GM12872 (cell line): ENCODE measurements around the gene SLC32A1.

ENCODE experiments used
- TF ChIP-seq, protein P1 (sequence below): IDR thresholded peaks from 3 replicates; pipeline ENCODE4 v1.5.1; 2011; ENCODE audit warnings: low read depth, mild to moderate bottlenecking, low read length, moderate library complexity; ENCODE audit not compliant: insufficient read depth

Gene SLC32A1

GRCh38 chr20:38747495-38748096 is 23.3 kb downstream of the SLC32A1 start:
- TF ChIP-seq, protein P1, sequence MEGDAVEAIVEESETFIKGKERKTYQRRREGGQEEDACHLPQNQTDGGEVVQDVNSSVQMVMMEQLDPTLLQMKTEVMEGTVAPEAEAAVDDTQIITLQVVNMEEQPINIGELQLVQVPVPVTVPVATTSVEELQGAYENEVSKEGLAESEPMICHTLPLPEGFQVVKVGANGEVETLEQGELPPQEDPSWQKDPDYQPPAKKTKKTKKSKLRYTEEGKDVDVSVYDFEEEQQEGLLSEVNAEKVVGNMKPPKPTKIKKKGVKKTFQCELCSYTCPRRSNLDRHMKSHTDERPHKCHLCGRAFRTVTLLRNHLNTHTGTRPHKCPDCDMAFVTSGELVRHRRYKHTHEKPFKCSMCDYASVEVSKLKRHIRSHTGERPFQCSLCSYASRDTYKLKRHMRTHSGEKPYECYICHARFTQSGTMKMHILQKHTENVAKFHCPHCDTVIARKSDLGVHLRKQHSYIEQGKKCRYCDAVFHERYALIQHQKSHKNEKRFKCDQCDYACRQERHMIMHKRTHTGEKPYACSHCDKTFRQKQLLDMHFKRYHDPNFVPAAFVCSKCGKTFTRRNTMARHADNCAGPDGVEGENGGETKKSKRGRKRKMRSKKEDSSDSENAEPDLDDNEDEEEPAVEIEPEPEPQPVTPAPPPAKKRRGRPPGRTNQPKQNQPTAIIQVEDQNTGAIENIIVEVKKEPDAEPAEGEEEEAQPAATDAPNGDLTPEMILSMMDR: no peak

- TF ChIP-seq, protein P1: no peak
Observed at GRCh38 chr20:38748097-38748860, 24.0 kb downstream of the SLC32A1 start, which contains the start of gene ACTR5. Gene ACTR5, plus strand, starts transcription at chr20:38748460. Its CDS starts 19 bp downstream, at chr20:38748479.

- TF ChIP-seq, protein P1: no peak
Observed at GRCh38 chr20:38748861-38749149, 24.5 kb downstream of the SLC32A1 start.

DNA sequence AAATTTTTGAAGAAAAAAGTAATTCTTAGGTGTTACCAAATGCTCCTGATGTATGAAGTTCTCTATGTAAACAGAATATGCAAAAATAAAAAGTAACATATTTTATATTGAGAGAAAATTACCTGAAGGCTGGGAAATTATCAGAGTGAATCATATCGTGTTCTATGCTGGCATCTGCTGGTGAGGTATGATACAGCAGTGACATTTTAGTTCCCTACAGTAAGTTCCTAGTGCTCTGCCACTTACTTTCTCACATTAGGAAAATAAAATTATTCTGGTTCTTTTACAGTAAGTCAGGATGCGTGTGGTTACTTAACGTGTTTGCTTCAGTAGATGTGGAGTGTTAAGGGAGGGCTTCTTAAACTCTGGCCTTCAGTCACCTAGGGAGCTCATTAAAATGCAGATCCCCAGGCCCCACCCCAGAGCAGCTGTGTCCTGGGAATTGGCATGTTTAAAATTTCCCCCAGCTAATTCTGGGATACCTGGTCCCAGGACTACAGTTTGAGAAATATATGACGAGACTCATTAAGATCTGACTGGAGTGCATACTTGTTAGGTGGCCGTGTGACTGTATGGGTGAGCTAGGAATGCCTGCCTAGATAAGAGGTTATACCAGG is 27.2 kb downstream of the SLC32A1 start:
- TF ChIP-seq, protein P1: peak; percentile 58

DNA sequence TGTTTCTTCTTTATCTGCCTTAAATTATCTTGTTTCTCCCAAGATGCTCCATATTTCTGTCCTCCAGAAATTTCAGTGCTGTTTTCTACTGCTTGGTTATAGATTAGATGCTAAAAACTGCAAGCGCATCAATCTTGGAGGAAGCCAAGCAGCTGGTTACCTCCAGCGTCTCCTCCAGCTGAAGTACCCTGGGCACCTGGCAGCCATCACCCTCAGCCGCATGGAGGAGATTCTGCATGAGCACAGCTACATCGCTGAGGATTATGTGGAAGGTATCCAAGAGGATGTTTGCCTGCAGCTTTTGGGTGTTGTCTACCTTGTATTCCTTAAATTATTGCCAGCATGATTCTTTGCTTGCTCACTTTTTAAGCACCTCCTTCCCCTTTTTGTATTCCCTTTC is 27.7 kb downstream of the SLC32A1 start:
- TF ChIP-seq, protein P1: no peak

DNA sequence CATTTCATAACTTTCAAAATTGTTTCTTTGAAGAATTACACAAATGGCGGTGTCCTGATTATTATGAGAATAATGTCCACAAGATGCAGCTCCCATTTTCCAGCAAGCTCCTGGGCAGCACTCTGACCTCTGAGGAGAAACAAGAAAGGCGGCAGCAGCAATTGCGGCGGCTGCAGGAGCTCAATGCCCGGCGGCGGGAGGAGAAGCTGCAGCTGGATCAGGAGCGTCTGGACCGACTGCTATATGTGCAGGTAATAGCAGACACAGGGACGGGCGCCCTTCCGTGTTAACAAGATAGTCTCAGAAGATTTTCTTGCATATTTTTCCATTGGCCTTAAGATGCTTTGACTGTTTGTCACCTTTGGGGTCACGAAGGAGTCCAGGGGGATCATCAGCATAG is 30.6 kb downstream of the SLC32A1 start:
- TF ChIP-seq, protein P1: no peak

DNA sequence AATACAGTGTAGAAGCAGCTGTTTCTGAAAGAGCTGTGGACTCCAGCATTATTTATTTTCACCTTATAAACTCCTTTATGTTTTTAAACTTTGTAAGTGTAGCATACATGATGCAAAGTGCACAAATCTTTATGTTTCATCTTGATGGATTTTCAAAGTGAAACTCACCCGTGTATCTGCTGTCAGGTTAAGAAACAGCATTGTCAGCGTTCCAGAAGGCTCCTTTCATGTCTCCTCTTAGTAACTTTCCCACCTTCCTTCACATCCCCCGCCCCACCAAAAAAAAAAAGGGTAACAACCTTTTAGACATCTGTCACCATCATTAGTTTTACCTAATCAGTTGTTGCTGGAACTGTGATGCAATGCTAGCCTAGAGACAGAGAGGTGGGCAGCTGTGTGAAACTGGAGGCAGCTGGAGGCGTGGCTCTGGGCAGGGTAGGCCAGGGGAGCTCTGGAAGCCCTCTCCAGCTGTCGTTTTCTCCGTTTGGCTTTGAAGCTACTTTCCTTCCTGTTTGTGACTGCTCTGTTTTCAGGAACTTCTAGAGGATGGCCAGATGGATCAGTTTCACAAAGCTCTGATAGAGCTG is 31.1 kb downstream of the SLC32A1 start:
- TF ChIP-seq, protein P1: no peak
